GM10248 (cell line): ENCODE data around the gene HNRNPM.

Experiments used
- CTCF ChIA-PET: fragments of 300-600 bp; sonication (Branson Sonifier 250); formaldehyde crosslinking; extraction: SDS; loops from one replicate; lab custom pipeline; 2021; ENCODE audit warnings: antibody characterized with exemption; lab: Yijun Ruan, JAX
- POLR2A ChIA-PET: fragments of 350-650 bp; sonication (Branson Sonifier 250); formaldehyde crosslinking; extraction: SDS; loops from one replicate; lab custom pipeline; 2020; ENCODE audit warnings: antibody characterized with exemption; lab: Yijun Ruan, JAX
- DNase-seq: peaks from one replicate; pipeline ENCODE4 v3.0.0; 2012; ENCODE audit errors: extremely low spot score
- TF ChIP-seq, protein P1 (sequence below): IDR thresholded peaks from 2 replicates; pipeline ENCODE4 v1.5.1; 2012; ENCODE audit warnings: mild to moderate bottlenecking, low read depth; ENCODE audit errors: extremely low read depth, missing control alignments, control extremely low read depth

HNRNPM gene

DNA sequence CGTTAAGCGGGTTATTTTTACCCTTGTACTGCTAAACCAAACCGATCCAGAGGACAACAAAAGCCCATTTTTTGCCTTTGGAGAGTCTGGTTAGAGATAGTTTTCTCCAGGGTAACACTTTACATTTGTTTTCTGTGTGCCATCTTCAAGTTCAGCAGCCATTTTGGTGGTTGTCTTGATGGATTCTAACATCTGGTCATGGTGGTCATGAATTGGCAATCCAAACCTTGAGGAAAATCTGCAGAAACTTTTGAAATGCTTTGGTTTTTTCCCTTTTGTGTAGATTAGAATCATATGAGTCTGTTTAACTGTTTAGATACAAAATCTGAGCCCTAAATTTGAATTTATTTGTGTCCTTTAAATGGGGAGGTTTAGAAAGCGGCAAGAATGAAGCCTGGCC, 16.6 kb downstream of the HNRNPM start:
- ChIA-PET CTCF (interaction anchor here (1.1 to 1.6 kb wide), 3 partner anchors 8 to 12 kb away, joined by 3 to 8 read pairs (median 3); no protein-coding TSS in a partner anchor), POLR2A (no interaction called here)
- TF ChIP-seq, protein P1, sequence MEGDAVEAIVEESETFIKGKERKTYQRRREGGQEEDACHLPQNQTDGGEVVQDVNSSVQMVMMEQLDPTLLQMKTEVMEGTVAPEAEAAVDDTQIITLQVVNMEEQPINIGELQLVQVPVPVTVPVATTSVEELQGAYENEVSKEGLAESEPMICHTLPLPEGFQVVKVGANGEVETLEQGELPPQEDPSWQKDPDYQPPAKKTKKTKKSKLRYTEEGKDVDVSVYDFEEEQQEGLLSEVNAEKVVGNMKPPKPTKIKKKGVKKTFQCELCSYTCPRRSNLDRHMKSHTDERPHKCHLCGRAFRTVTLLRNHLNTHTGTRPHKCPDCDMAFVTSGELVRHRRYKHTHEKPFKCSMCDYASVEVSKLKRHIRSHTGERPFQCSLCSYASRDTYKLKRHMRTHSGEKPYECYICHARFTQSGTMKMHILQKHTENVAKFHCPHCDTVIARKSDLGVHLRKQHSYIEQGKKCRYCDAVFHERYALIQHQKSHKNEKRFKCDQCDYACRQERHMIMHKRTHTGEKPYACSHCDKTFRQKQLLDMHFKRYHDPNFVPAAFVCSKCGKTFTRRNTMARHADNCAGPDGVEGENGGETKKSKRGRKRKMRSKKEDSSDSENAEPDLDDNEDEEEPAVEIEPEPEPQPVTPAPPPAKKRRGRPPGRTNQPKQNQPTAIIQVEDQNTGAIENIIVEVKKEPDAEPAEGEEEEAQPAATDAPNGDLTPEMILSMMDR: no peak
- no peak for DNase-seq

DNA sequence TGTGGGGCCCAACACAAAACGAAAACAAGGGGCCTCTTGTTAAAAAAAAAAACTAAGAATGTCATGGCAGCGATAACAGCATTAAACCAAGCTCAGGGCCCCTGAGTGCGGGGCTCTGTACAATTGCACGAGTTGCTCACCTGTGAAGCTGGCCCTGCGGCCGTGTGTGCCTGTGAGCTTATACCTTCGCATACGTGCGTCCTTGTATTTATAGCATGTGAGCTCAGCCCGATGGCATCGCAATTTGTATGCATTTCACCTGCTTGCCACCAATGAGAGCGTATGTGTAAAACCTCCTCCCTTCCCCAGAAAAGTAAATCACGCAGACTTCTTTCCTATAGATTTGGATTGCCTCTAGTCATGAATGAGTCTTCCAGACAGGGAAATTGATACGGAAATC, 17.1 kb downstream of the HNRNPM start:
- ChIA-PET CTCF (interaction anchor here (1.1 to 1.6 kb wide), 4 partner anchors 9 to 44 kb away, joined by 3 to 8 read pairs (median 4); no protein-coding TSS in a partner anchor), POLR2A (interaction anchor here (0.8 kb wide), 1 partner anchor 13 kb away, joined by 6 read pairs; no protein-coding TSS in a partner anchor)
- no peak for DNase-seq
- TF ChIP-seq, protein P1: no peak

DNA sequence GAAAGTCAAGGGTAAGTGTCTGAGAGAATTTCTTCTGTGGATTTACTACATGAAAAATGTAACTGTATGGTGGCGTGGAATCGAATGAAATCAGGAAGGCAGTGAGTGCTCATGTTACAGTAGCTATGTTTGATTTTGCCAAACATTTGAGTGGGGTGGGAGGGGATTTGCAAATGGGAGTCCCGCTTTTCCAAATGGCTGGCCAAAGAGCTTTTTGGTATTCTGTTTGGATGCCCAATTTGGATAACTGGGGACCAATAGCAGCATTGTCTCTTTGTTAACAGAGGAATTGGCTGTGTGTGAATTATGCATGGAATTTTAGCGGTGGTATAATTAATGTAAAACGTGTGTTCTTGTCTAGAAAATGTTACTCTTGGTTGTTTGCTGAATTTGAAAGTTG, 17.8 kb downstream of the HNRNPM start:
- DNase-seq: no peak
- TF ChIP-seq, protein P1: no peak
- CTCF ChIA-PET: interaction anchor here (1.0 to 1.6 kb wide), 6 partner anchors 9 to 43 kb away, joined by 3 to 8 read pairs (median 4); no protein-coding TSS in a partner anchor
- POLR2A ChIA-PET: interaction anchor here (0.8 kb wide), 1 partner anchor 14 kb away, joined by 6 read pairs; no protein-coding TSS in a partner anchor

DNA sequence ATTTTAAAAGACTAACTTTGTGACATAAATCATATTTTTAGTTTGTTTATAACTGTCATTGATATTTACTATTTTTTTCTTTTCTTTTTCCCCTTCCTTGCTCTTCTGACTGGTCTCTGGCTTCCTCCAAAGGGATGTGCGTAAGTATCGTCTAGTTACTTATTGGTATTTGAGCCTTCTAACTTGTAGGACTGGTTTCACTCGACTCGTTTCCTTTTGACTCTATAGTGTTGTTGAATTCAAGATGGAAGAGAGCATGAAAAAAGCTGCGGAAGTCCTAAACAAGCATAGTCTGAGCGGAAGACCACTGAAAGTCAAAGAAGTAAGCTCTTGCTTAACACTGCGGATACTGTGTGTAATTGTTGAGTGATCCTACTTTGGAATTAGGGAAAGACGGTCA, 18.6 kb downstream of the HNRNPM start:
- TF ChIP-seq, protein P1: no peak
- POLR2A ChIA-PET: no interaction called here
- CTCF ChIA-PET: interaction anchor here (1.0 to 1.3 kb wide), 2 partner anchors 12 to 19 kb away, joined by 3 to 5 read pairs; no protein-coding TSS in a partner anchor
- DNase-seq: no peak

DNA sequence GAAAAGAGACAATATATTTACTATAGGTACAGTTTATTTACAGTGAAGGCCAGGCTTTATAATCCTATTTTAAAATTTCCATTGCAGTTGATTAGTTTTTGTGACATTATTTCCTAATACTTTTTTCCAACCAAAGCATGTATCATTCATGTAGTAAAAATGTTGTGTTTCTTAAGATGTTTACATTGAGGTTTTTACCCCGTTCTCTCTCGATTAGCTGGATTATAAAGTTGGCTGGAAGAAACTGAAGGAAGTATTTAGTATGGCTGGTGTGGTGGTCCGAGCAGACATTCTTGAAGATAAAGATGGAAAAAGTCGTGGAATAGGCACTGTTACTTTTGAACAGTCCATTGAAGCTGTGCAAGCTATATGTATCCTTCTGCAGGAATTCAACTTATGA, 21.2 kb downstream of the HNRNPM start:
- ChIA-PET CTCF (interaction anchor here (1.9 kb wide), 1 partner anchor 19 kb away, joined by 6 read pairs; no protein-coding TSS in a partner anchor), POLR2A (no interaction called here)
- DNase-seq: no peak
- TF ChIP-seq, protein P1: no peak

DNA sequence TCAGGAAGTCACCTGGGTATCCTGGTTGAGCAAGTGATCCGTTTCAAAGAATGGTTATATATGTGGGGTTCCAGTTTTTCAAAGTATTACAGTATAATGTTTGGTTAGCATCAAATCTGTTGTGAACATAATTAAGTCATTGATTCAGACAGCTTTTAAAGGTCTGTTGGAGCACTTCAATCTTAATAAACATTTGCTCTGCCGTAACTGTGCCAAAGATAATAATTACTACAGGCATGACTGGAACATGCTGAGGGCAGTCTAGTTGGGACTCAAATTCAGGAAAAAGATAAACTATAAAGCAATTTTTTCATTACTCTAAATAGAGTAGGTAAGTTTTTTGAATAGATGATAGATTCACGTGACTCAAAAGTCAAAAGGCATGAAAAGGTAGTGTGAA, 23.3 kb downstream of the HNRNPM start:
- TF ChIP-seq, protein P1: no peak
- ChIA-PET CTCF (interaction anchor here (0.7 kb wide), 1 partner anchor 37 kb away, joined by 3 read pairs; no protein-coding TSS in a partner anchor), POLR2A (no interaction called here)
- DNase-seq: no peak
